HCT116 (cell line): ENCODE measurements around the gene DCTN4. TPM values are rescaled to one million over a fixed set of nuclear protein-coding genes. Genes with fewer than 3 reads are reported as not detected.

Experiments
- ATAC-seq: fragments of 200-7000 bp; cut with Tn5 transposase; 2 replicates; pipeline ENCODE4 v1.9.1; 2020; ENCODE audit warnings: mild to moderate bottlenecking, moderate library complexity
- BruUV-seq: library from RNA; stranded (reverse); fragments of 400-500 nt; replicated peaks from 2 replicates; lab custom pipeline; 2021; lab: Mats Ljungman, UMichigan
- CTCF ChIA-PET: fragments of 300-600 bp; sonication (Branson Sonifier 250); formaldehyde crosslinking; loops from one replicate; lab custom pipeline; 2021; ENCODE audit warnings: antibody characterized with exemption; lab: Charles Lee
- POLR2A ChIA-PET: fragments of 300-600, 350-600 bp; sonication (Branson Sonifier 250); formaldehyde crosslinking; loops from one replicate; lab custom pipeline; 2021; ENCODE audit warnings: antibody characterized with exemption; lab: Charles Lee
- RAD21 ChIA-PET, 2 experiments: fragments of 300-600 bp; sonication (Branson Sonifier 250); formaldehyde crosslinking; loops; one replicate each; lab custom pipeline; 2023; ENCODE audit warnings: low total read pairs in 2 of 2; ENCODE audit not compliant: uncharacterized antibody in 2 of 2, unreplicated experiment in 2 of 2, low non-redundant PET in 1 of 2; lab: Charles Lee
- DNase-seq: peaks from one replicate; pipeline ENCODE4 v3.0.0-alpha.2; 2010; ENCODE audit warnings: low read depth, low spot score
- H2AFZ ChIP-seq: fragments of 200-600 bp; shearing (Covaris generic), sonication (generic); 2 replicates; pipeline ENCODE4 v1.6.1; 2017; ENCODE audit warnings: low read depth, mixed run types, mixed read lengths, antibody characterized with exemption, low read length; ENCODE audit not compliant: poor library complexity, severe bottlenecking
- H3K27ac ChIP-seq: 2 replicates; pipeline ENCODE4 v1.5.1; 2012; ENCODE audit warnings: low read depth, low read length
- H3K27me3 ChIP-seq: fragments of 200-600 bp; sonication (generic); 2 replicates; pipeline ENCODE4 v1.6.1; 2016; ENCODE audit warnings: mixed run types, low read length, mixed read lengths; ENCODE audit not compliant: insufficient read depth
- H3K36me3 ChIP-seq, 2 experiments: fragments of 200-500 bp in 1 of 2; fragments of 200-600 bp in 1 of 2; sonication (Bioruptor generic) in 1 of 2; sonication (generic) in 1 of 2; 2 replicates each; pipeline versions ENCODE4 v1.5.1 to v1.6.1; 2014 to 2016; ENCODE audit warnings: low read length in 2 of 2, inconsistent platforms in 1 of 2, mixed read lengths in 1 of 2, mixed run types in 1 of 2; ENCODE audit not compliant: insufficient read depth in 2 of 2, control insufficient read depth in 1 of 2
- H3K4me1 ChIP-seq, 2 experiments: fragments of 200-600 bp in 1 of 2; sonication (generic) in 1 of 2; 2 replicates each; pipeline versions ENCODE4 v1.5.1 to v1.6.1; 2012 to 2017; ENCODE audit warnings: low read length in 2 of 2, inconsistent platforms in 1 of 2, mild to moderate bottlenecking in 1 of 2, mixed read lengths in 1 of 2, mixed run types in 1 of 2, moderate library complexity in 1 of 2; ENCODE audit not compliant: insufficient read depth in 2 of 2, control insufficient read depth in 1 of 2
- H3K4me2 ChIP-seq: fragments of 200-600 bp; sonication (generic); 2 replicates; pipeline ENCODE4 v1.6.1; 2017; ENCODE audit warnings: mixed run types, low read length, mixed read lengths
- H3K4me3 ChIP-seq, 2 experiments: fragments of 200-600 bp in 1 of 2; sonication (generic) in 1 of 2; replicated peaks in 1 of 2; 2 replicates each; pipeline ENCODE4 v1.5.1; 2011 to 2016; ENCODE audit warnings: low read length in 2 of 2, control low read depth in 1 of 2, low read depth in 1 of 2, mild to moderate bottlenecking in 1 of 2, mixed read lengths in 1 of 2, mixed run types in 1 of 2
- H3K79me2 ChIP-seq: fragments of 200-600 bp; sonication (generic); 2 replicates; pipeline ENCODE4 v1.6.1; 2017; ENCODE audit warnings: mild to moderate bottlenecking, mixed run types, low read length, moderate library complexity, mixed read lengths; ENCODE audit not compliant: insufficient read depth
- H3K9ac ChIP-seq: fragments of 200-600 bp; sonication (generic); 2 replicates; pipeline ENCODE4 v1.6.1; 2016; ENCODE audit warnings: low read length, mixed read lengths
- H3K9me2 ChIP-seq: fragments of 200-600 bp; sonication (generic), shearing (Covaris generic); 2 replicates; pipeline ENCODE4 v1.6.1; 2017; ENCODE audit warnings: mixed run types, mild to moderate bottlenecking, moderate library complexity; ENCODE audit not compliant: insufficient read depth
- H3K9me3 ChIP-seq, 2 experiments: fragments of 200-500 bp in 1 of 2; fragments of 200-600 bp in 1 of 2; sonication (Bioruptor generic) in 1 of 2; sonication (generic) in 1 of 2; 2 replicates each; pipeline ENCODE4 v1.6.1; 2014 to 2017; ENCODE audit warnings: low read length in 2 of 2, mixed read lengths in 2 of 2, inconsistent platforms in 1 of 2, low read depth in 1 of 2, mild to moderate bottlenecking in 1 of 2, mixed run types in 1 of 2, moderate library complexity in 1 of 2; ENCODE audit not compliant: control insufficient read depth in 1 of 2, insufficient read depth in 1 of 2
- H4K20me1 ChIP-seq: fragments of 200-600 bp; sonication (generic), shearing (Covaris generic); 2 replicates; pipeline ENCODE4 v1.6.1; 2017; ENCODE audit warnings: mixed run types, mild to moderate bottlenecking, moderate library complexity; ENCODE audit not compliant: insufficient read depth
- EZH2phosphoT487 ChIP-seq: fragments of 200-600 bp; IDR thresholded peaks from 2 replicates; pipeline ENCODE4 v1.6.1; 2018; ENCODE audit warnings: antibody characterized with exemption, borderline replicate concordance
- JUND ChIP-seq: IDR thresholded peaks from 2 replicates; pipeline ENCODE4 v1.6.1; 2012
- MAX ChIP-seq: IDR thresholded peaks from 2 replicates; pipeline ENCODE4 v1.6.1; 2012
- POLR2A ChIP-seq: IDR thresholded peaks from 2 replicates; pipeline ENCODE4 v1.7.0; 2011; ENCODE audit warnings: borderline replicate concordance; ENCODE audit not compliant: insufficient read depth, insufficient read length; ENCODE audit errors: extremely low read depth
- POLR2AphosphoS5 ChIP-seq: IDR thresholded peaks from 2 replicates; pipeline ENCODE4 v1.6.1; 2011; ENCODE audit warnings: mild to moderate bottlenecking, low read depth, low read length, moderate library complexity
- REST ChIP-seq: IDR thresholded peaks from 2 replicates; pipeline ENCODE4 v1.6.1; 2012; ENCODE audit warnings: low read depth
- SRF ChIP-seq: IDR thresholded peaks from 2 replicates; pipeline ENCODE4 v1.6.1; 2012; ENCODE audit warnings: low read depth
- TCF7L2 ChIP-seq: IDR thresholded peaks from 2 replicates; pipeline ENCODE4 v1.7.0; 2011; ENCODE audit warnings: borderline replicate concordance, inconsistent platforms; ENCODE audit not compliant: insufficient read depth, insufficient read length; ENCODE audit errors: extremely low read depth
- ZFX ChIP-seq: fragments of 450-650 bp; IDR thresholded peaks from 2 replicates; pipeline ENCODE4 v1.6.1; 2017
- intact Hi-C: fragments of 100-400 bp; cut with micrococcal nuclease; formaldehyde crosslinking; loops from 2 replicates; pipeline ENCODE4 v1.10.0; 2022
- total RNA-seq: library from RNA; stranded (reverse); gene quantifications from one replicate; pipeline ENCODE4 v1.2.1, GENCODE V29; 2021; ENCODE audit not compliant: unreplicated experiment

Gene DCTN4
- total RNA-seq, 1 experiment from 2014 or later, result 78.8 TPM

DNA sequence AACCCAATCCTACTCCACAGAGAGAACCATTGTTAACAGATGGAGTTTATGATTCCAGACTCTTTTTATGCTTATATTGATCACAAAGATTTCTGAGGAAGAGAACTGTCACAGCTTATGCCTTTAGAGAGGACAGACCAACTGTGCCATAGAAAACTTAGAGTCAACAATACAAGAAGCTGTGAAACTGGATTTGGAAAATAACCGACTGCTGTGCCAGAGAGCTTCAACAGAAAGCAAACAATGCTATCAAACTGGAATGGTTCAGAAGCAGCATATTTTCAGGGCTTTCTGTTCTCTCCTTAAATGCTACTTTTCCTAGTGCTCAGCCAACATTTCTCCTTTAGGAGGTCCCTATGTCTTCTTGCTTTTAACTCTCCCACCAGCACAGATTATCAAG, 5.0 kb downstream of the DCTN4 start (continued):
- TF ChIP-seq ZFX (no peak), JUND (no peak), MAX (no peak), EZH2phosphoT487 (no peak), POLR2A (no peak)

DNA sequence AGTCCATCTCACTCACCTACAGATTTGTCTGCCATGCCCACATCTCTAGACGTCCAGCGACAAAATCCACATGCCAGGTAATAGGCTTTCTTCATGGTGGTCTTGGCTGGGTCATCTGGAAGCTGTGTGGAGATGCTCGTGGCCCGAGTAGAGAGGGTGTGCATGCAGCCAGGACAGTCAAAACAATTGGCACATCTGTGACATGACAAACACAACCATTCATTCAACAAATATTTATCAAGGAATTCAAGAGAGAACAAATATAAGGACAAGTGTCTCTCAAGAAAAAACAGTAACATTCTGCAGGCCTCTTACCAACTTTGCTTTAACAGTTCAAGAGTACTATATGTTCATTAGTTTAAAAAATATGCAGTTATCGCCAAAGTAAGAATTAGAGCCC, 5.4 kb downstream of the DCTN4 start:
- no peak for ATAC-seq
- CTCF ChIA-PET, result no interaction called here

DNA sequence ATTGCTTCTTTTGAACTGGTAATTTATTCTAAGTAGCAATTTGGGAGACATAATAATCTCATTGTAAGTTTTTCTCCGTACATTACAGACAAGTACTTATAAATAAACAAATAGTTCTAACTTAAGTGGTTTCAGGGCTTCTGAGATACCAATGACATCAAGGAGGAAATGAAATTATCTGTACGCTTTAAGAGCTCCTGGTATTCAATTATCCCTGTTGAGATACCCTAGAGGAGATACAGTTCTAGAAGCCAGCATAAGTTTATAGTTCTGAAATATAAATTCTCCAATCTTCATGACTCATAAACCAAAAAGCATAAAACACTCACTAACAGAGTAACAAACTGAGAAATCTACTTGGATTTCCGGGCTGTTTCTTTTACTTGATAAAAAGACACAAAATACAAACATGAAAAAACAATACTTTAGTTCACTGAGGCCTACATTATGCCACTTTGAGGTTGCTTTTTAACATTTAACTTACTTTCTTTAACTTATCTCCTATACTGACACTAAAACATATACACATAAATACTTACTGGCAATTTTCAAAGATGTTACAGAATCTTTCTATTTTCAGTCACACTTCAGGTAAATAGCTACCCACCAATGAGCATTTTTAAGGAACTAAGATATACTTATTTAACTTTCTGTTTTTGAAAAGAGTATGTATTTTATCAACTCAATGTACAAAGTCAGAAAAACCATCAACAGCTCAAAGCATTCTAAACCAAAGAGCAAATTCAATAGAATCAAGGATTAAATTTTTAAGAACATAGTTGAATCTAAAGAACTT, 7.5 kb downstream of the DCTN4 start:
- H3K27me3 ChIP-seq, result no peaks in the 10 kb centered on the region
- intact Hi-C loops, result no loop called here
- no peak overlapping the region for H2AFZ ChIP-seq
- CTCF ChIA-PET, result no interaction called here
- no TSS peak for BruUV-seq
- RAD21 ChIA-PET, result no interaction called here
- H3K9me3 ChIP-seq, result no peaks in the 10 kb centered on the region
- no peak for ATAC-seq
- TF ChIP-seq POLR2AphosphoS5, result no peak
- TF ChIP-seq SRF, result no peak
- no peak for TF ChIP-seq REST
- no peak overlapping the region for H3K9ac ChIP-seq
- no peak for DNase-seq
- no peak overlapping the region for H3K4me3 ChIP-seq
- no peak overlapping the region for H3K4me2 ChIP-seq
- no peak overlapping the region for H3K27ac ChIP-seq
- POLR2A ChIA-PET, result no interaction called here
- no peaks in the 10 kb centered on the region for H3K9me2 ChIP-seq
- H3K79me2 ChIP-seq, result peaks cover 73% of the 10 kb centered on the region
- 0 out of 2 replicates have a peak, but pooled peaks cover 5% of the 10 kb centered on the region for H4K20me1 ChIP-seq
- H3K36me3 ChIP-seq, result peaks cover 35 to 45% of the 10 kb centered on the region in 2 experiments
- H3K4me1 ChIP-seq, result no peaks in the 10 kb centered on the region

More for the DNA sequence above, 5.4 kb downstream of the DCTN4 start:
- DNase-seq, result no peak
- ChIA-PET POLR2A (no interaction called here), RAD21 (no interaction called here)
- Histone ChIP-seq H3K79me2 (peaks cover 94% of the 10 kb centered on the region), H4K20me1 (0 out of 2 replicates have a peak, but pooled peaks cover 5% of the 10 kb centered on the region), H3K27ac (no peak overlapping the region), H2AFZ (no peak overlapping the region), H3K9me3 (no peaks in the 10 kb centered on the region), H3K9ac (no peak overlapping the region), H3K27me3 (no peaks in the 10 kb centered on the region), H3K4me1 (peaks cover 5 to 10% of the 10 kb centered on the region in 2 experiments), H3K4me3 (no peak overlapping the region), H3K9me2 (no peaks in the 10 kb centered on the region), H3K36me3 (peaks cover 35 to 45% of the 10 kb centered on the region in 2 experiments), H3K4me2 (no peak overlapping the region)
- TF ChIP-seq TCF7L2, result no peak
- intact Hi-C loops, result no loop called here
- BruUV-seq, result no TSS peak
